Measurements from ENCODE around the gene ZCCHC14. TPM values are rescaled to one million over a fixed set of nuclear protein-coding genes. Genes with fewer than 3 reads are reported as not detected.

Gene ZCCHC14
- total and polyA plus RNA-seq, 2 of the 8 experiments (the other 6 are each of a cell fraction or from before 2014, with no cell fraction given) = 8.2 to 28.2 TPM

DNA sequence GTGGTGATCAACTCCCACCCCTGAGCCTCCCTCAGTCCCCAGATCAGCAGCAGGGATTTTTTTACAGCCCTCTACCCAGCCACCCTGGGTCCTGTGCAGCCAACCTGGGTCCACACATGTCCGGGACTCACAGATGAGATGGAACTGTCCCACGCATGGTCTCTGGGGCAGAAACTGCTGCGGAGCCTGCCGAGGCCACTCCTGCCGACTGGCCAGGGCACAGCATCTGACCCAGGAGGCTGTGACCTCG, 48.0 kb upstream of the ZCCHC14 start (continued):
- TF ChIP-seq JUN (IDR thresholded peaks at IDR 0.05; ENCODE audit: low read depth, low read length) = no peak
- TF ChIP-seq SIRT6 (IDR thresholded peaks at IDR 0.05; ENCODE audit: low read length) = no peak
